NCI-H510A treated with DMSO at 0.1 percent for 48 hours (cell line): Measurements from ENCODE around the gene ZNF283.
"Not testable (repeated sequence)": the region's sequence is repeated elsewhere in the genome, so short reads cannot be mapped to it uniquely, and the experiment has no call there.

Experiments
- DNase-seq: peaks from one replicate; lab custom pipeline; 2025; lab: John Stamatoyannopoulos, UW

The ZNF283 gene

DNA sequence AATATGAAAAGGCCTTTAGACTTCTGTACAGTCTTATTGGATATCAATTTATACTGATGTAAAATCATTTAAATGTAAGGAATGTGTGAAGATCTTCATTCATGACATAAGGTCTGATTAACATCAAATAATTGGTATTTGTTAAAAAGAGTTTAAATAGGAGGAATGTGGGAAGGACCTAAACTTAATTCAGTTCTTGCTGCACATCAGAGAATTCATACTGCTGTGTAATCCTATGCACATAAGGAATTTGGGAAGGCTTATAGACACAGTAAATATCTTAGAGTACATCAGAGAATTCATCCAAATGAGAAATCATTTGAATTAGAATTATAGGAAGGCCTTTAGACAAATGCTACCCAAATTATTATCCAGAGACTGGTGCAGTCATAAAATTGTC lies 21.7 kb downstream of the ZNF283 start:
- DNase-seq = no peak

DNA sequence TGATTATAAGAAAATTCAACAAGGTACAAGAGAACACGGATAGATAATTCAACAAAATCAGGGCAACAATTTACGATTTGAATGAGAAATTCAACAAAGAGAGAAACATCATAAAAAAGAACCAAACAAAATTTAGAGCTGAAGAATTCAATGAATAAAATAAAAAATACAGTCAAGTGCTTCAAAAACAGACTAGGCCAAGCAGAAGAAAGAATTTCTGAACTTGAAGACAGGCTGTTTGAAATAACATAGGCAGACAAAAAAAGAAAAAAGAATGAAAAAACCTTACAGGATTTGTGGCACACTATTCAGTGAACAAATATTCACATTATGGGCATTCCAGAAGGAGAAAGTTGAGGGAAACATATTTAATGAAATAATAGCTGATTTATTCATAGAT lies 31.1 kb downstream of the ZNF283 start:
- DNase-seq = no peak

DNA sequence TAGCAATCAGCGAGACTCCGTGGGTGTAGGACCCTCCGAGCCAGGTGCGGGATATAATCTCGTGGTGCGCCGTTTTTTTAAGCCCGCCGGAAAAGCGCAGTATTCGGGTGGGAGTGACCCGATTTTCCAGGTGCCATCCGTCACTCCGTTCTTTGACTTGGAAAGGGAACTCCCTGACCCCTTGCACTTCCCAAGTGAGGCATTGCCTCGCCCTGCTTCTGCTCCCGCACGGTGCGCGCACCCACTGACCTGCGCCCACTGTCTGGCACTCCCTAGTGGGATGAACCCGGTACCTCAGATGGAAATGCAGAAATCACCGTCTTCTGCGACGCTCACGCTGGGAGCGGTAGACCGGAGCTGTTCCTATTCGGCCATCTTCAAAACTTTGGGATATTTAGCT lies 39.8 kb downstream of the ZNF283 start:
- not testable (repeated sequence) for DNase-seq

DNA sequence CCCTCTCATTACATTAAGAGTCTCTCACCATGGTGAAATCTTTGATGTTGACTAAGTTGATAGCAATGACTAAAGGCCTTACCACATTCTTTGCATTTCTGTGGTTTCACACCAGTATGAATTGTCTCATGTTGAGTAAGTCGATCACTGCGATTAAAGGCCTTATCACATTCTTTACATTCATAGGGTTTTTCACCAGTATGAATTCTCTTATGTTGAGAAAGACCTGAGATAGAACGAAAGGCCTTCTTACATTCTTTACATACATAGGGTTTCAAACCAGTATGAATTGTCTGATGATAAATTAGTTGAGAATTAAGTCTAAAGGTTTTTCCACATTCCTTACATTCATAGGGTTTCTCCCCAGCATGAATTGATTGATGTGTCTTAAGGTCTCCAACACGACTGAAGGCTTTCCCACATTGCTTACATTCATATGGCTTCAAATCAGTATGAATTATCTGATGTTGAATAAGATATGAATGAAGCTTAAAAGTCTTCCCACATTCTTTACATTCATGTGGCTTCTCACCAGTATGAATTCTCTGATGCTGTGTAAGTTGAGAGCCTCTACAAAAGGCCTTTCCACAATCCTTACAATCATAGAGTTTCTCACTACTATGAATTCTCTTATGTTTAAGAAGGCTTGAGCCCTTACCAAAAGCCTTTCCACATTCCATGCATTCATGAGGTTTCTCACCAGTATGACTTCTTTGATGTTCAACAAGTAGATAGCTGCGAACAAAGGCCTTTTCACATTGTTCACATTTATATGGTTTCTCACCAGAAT lies 45.6 kb downstream of the ZNF283 start:
- DNase-seq = no peak

DNA sequence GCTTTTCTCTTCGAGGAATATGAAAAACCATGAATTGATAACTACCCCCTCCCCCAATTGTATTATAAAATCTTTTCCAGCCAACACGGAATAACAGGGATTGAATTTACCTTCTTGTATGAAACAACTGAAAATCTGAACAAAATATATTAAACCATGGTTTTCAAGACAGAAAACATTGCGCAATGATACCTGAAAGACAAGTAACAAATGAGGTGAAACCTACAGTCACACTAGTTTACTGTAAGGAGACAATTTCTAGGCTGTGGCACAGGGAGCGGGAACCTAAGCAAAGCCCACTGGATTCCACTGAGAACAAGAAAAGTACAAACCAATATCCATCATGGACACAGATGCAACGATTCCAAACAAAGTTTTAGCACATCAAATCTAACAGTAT lies 53.4 kb downstream of the ZNF283 start:
- DNase-seq = no peak

DNA sequence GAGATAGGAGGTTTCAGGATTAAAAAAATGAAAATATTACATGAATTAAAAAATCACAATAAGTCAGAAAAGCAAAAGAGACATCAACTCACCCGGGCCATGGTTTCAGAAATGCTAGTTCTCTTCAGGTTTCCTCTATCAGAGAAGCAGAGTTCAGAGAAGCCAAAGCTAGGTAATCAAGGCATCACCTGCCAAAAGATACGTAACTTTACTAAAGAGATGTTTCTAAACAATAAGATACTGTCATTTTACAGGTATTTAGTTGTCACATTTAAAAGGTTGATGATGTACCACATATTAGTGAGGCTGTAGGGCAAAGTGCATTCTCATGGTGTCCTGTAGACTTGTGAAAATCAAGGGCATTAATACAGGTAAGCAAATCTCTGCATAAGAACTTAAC lies 56.7 kb downstream of the ZNF283 start, which contains the start of gene ZNF404:
Gene ZNF404 (minus strand): TSS at position 101 of the 400 bp plus-strand sequence.
- no peak for DNase-seq

DNA sequence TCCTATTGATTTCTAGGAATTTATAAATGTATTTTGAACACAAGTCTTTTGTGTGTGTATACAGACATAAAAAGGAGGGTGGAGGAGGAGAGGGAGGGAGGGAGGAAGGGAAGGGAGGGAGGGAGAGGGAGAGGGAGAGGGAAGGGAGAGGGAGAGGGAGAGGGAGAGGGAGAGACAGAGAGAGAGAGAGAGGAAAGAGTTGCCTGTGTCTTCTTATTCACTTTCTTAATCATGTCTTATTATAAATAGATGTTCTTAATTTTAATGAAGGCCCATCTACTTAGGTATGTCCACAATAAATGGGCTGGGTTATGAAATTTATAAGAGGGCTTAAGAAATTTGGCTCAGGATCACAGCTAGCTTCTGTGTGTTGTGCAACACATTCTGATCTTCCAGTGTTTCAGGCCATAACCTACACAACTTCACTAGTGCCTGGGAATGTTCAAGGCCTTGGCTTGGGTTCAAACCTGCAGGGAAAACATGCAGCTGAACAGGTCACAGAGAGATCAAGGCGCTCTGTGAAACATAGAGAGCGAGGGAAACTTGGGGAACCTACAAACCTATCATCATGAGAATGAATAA lies 68.7 kb downstream of the ZNF283 start:
- DNase-seq = no peak
